ELR (cell line): Measurements from ENCODE around the gene CALML4.

Experiments used
- DNase-seq: peaks from one replicate; pipeline ENCODE4 v3.0.0-alpha.2; 2015; ENCODE audit warnings: low read depth

CALML4 gene

DNA sequence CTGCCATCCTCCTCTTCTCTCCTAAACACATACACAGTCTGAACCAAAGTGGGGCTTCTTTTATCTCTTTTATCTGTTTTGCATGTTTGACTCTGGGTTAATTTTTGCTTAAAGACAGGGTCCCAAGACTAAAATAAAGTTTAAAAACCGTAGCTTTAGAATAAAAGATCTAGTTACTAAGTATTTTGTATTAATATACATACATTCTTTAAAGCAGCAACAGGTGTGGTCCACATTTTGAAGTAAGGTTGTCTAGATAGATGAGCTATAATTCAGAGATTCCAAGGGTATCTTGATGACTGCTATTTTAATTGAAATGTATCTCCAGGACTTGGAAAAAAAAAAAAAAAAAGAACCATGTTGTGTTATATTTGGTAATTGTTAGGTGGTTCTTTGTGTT is 61.3 kb downstream of the CALML4 start:
- no peak for DNase-seq

- no peak for DNase-seq
Observed at GRCh38 chr15:68143129-68143528, 62.0 kb downstream of the CALML4 start.
